HepG2 (cell line): Measurements from ENCODE around the gene CFAP119. TPM values are rescaled to one million over a fixed set of nuclear protein-coding genes. Genes with fewer than 3 reads are reported as not detected.
A peak's percentile ranks its signal among the peaks of the same experiment; 100 is the strongest.

Experiments used
- FOXA3 ChIP-seq: IDR thresholded peaks from 2 replicates; pipeline ENCODE4 v1.6.1; 2016; ENCODE audit warnings: missing genetic modification reagents, missing compliant biosample characterization
- MXI1 ChIP-seq: IDR thresholded peaks from 3 replicates; pipeline ENCODE4 v1.6.1; 2012; ENCODE audit warnings: low read depth, low read length, inconsistent platforms, borderline replicate concordance
- NAIF1 ChIP-seq: sonication (generic); formaldehyde crosslinking; IDR thresholded peaks from 2 replicates; pipeline ENCODE4 v1.5.0; 2020; ENCODE audit warnings: mild to moderate bottlenecking, missing genetic modification reagents, borderline replicate concordance
- SMARCE1 ChIP-seq: fragments of 450-650 bp; IDR thresholded peaks from 2 replicates; pipeline ENCODE4 v1.6.1; 2017; ENCODE audit warnings: borderline replicate concordance
- TRIM24 ChIP-seq: sonication (generic); formaldehyde crosslinking; IDR thresholded peaks from 2 replicates; pipeline ENCODE4 v1.8.0; 2022; ENCODE audit warnings: mild to moderate bottlenecking, missing genetic modification reagents
- ZNF136 ChIP-seq: sonication (generic); formaldehyde crosslinking; IDR thresholded peaks from 2 replicates; pipeline ENCODE4 v1.8.1; 2022; ENCODE audit warnings: low read depth, mild to moderate bottlenecking, moderate library complexity, missing genetic modification reagents
- ZNF484 ChIP-seq: sonication (generic); formaldehyde crosslinking; IDR thresholded peaks from 2 replicates; pipeline ENCODE4 v1.5.1; 2020; ENCODE audit warnings: mild to moderate bottlenecking, low read depth, missing genetic modification reagents, borderline replicate concordance
- polyA plus RNA-seq, 8 experiments: library from polyadenylated mRNA; depleted of rRNA in 3 of 8; stranded (reverse) in 7 of 8; unstranded in 1 of 8; fragments of >200 nt; fragmentation: Illumina TruSeq in 4 of 8; extraction: Trizol in 4 of 8; gene quantifications; 2 replicates each; pipeline versions ENCODE4 v1.2.1 to v1.2.3, GENCODE V29; 2011 to 2016; ENCODE audit warnings: low read depth in 4 of 8, missing spikeins in 1 of 8, mixed read lengths in 1 of 8; ENCODE audit not compliant: insufficient read depth in 1 of 8
- total RNA-seq, 5 experiments: library from RNA; depleted of rRNA; stranded (reverse); fragments of >200 nt; fragmentation: Illumina TruSeq; extraction: Trizol; gene quantifications; 2 replicates each; pipeline ENCODE4 v1.2.3, GENCODE V29; 2016; ENCODE audit warnings: low read depth in 1 of 5
- TF ChIP-seq, protein P1 (sequence below): sonication (generic); formaldehyde crosslinking; IDR thresholded peaks from 2 replicates; pipeline ENCODE4 v1.5.1; 2020; ENCODE audit warnings: mild to moderate bottlenecking, moderate library complexity, missing genetic modification reagents
- TF ChIP-seq, protein P2 (sequence below): sonication (generic); formaldehyde crosslinking; IDR thresholded peaks from 2 replicates; pipeline ENCODE4 v1.4.0; 2020; ENCODE audit warnings: missing genetic modification reagents
- TF ChIP-seq, protein P3 (sequence below): sonication (generic); formaldehyde crosslinking; conservative IDR thresholded peaks from 2 replicates; pipeline ENCODE4 v1.8.0; 2022; ENCODE audit warnings: mild to moderate bottlenecking, moderate library complexity, missing genetic modification reagents
- TF ChIP-seq, protein P4 (sequence below): sonication (generic); formaldehyde crosslinking; IDR thresholded peaks from 2 replicates; pipeline ENCODE4 v1.4.0; 2020; ENCODE audit warnings: missing genetic modification reagents
- TF ChIP-seq, protein P5 (sequence below): sonication (generic); formaldehyde crosslinking; IDR thresholded peaks from 2 replicates; pipeline ENCODE4 v1.4.0; 2020; ENCODE audit warnings: mild to moderate bottlenecking, missing genetic modification reagents
- TF ChIP-seq, protein P6 (sequence below): sonication (generic); formaldehyde crosslinking; IDR thresholded peaks from 2 replicates; pipeline ENCODE4 v1.5.1; 2020; ENCODE audit warnings: mild to moderate bottlenecking, missing genetic modification reagents, moderate library complexity

Gene CFAP119
- total and polyA plus RNA-seq, 2 of the 13 experiments (the other 11 are each of a cell fraction or from before 2014, with no cell fraction given): 6.4 TPM

DNA sequence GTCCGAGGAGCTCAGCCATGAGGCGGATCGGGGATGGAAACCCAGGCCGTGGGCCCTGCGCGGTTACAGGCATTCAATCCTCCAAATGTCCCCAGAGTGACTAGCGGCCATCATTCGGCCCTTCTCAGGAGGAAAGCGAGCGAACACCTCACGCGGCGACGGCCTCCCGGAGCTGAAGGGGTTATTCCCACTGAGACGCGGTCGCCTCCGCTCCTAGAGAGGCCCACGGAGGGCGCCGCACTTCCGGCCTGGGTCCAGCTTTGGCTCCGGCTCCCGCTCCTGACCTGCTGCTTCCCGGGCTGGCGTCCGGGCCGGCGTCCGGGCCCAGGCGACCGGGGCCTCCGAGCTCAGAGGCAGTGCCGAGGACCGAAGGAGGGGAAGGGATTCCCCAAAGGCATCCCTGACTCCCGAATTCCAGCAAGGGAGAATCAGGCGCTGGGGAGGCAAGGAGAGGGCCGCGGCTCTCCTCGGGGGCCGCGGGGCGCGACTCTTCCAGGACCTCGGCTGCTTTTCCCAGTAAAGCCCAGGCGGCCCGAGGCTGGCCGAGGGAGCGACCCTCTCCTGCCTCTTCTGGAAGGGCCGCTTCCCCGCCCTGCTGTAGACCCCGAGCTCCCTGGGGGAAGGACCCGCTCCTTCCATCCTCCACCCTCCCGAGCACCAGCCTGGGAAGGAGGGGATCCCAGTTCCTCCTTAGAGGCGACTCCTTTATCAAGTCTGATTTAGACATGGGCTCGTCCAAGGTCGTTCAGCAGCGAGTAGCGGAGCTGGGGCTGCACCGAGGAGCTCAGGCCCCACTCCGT, 43.7 kb upstream of the CFAP119 start (continued):
- TF ChIP-seq, protein P1, sequence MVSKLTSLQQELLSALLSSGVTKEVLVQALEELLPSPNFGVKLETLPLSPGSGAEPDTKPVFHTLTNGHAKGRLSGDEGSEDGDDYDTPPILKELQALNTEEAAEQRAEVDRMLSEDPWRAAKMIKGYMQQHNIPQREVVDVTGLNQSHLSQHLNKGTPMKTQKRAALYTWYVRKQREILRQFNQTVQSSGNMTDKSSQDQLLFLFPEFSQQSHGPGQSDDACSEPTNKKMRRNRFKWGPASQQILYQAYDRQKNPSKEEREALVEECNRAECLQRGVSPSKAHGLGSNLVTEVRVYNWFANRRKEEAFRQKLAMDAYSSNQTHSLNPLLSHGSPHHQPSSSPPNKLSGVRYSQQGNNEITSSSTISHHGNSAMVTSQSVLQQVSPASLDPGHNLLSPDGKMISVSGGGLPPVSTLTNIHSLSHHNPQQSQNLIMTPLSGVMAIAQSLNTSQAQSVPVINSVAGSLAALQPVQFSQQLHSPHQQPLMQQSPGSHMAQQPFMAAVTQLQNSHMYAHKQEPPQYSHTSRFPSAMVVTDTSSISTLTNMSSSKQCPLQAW (CRISPR knock-in tag): peak; percentile 58; the same call in 1 of the 2 replicates
- TF ChIP-seq, protein P2, sequence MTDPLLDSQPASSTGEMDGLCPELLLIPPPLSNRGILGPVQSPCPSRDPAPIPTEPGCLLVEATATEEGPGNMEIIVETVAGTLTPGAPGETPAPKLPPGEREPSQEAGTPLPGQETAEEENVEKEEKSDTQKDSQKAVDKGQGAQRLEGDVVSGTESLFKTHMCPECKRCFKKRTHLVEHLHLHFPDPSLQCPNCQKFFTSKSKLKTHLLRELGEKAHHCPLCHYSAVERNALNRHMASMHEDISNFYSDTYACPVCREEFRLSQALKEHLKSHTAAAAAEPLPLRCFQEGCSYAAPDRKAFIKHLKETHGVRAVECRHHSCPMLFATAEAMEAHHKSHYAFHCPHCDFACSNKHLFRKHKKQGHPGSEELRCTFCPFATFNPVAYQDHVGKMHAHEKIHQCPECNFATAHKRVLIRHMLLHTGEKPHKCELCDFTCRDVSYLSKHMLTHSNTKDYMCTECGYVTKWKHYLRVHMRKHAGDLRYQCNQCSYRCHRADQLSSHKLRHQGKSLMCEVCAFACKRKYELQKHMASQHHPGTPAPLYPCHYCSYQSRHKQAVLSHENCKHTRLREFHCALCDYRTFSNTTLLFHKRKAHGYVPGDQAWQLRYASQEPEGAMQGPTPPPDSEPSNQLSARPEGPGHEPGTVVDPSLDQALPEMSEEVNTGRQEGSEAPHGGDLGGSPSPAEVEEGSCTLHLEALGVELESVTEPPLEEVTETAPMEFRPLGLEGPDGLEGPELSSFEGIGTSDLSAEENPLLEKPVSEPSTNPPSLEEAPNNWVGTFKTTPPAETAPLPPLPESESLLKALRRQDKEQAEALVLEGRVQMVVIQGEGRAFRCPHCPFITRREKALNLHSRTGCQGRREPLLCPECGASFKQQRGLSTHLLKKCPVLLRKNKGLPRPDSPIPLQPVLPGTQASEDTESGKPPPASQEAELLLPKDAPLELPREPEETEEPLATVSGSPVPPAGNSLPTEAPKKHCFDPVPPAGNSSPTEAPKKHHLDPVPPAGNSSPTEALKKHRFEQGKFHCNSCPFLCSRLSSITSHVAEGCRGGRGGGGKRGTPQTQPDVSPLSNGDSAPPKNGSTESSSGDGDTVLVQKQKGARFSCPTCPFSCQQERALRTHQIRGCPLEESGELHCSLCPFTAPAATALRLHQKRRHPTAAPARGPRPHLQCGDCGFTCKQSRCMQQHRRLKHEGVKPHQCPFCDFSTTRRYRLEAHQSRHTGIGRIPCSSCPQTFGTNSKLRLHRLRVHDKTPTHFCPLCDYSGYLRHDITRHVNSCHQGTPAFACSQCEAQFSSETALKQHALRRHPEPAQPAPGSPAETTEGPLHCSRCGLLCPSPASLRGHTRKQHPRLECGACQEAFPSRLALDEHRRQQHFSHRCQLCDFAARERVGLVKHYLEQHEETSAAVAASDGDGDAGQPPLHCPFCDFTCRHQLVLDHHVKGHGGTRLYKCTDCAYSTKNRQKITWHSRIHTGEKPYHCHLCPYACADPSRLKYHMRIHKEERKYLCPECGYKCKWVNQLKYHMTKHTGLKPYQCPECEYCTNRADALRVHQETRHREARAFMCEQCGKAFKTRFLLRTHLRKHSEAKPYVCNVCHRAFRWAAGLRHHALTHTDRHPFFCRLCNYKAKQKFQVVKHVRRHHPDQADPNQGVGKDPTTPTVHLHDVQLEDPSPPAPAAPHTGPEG (CRISPR knock-in tag): peak; percentile 89; the same call in 1 of the 2 replicates
- TF ChIP-seq, protein P3, sequence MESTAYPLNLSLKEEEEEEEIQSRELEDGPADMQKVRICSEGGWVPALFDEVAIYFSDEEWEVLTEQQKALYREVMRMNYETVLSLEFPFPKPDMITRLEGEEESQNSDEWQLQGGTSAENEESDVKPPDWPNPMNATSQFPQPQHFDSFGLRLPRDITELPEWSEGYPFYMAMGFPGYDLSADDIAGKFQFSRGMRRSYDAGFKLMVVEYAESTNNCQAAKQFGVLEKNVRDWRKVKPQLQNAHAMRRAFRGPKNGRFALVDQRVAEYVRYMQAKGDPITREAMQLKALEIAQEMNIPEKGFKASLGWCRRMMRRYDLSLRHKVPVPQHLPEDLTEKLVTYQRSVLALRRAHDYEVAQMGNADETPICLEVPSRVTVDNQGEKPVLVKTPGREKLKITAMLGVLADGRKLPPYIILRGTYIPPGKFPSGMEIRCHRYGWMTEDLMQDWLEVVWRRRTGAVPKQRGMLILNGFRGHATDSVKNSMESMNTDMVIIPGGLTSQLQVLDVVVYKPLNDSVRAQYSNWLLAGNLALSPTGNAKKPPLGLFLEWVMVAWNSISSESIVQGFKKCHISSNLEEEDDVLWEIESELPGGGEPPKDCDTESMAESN (CRISPR knock-in tag): peak; percentile 97
- TF ChIP-seq, protein P4, sequence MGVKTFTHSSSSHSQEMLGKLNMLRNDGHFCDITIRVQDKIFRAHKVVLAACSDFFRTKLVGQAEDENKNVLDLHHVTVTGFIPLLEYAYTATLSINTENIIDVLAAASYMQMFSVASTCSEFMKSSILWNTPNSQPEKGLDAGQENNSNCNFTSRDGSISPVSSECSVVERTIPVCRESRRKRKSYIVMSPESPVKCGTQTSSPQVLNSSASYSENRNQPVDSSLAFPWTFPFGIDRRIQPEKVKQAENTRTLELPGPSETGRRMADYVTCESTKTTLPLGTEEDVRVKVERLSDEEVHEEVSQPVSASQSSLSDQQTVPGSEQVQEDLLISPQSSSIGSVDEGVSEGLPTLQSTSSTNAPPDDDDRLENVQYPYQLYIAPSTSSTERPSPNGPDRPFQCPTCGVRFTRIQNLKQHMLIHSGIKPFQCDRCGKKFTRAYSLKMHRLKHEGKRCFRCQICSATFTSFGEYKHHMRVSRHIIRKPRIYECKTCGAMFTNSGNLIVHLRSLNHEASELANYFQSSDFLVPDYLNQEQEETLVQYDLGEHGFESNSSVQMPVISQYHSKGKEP (CRISPR knock-in tag): peak; percentile 85
- TF ChIP-seq ZNF136 (CRISPR knock-in tag) (peak; percentile 86; the same call in 1 of the 2 replicates), SMARCE1 (no peak), NAIF1 (CRISPR knock-in tag) (peak; percentile 85; the same call in 1 of the 2 replicates), FOXA3 (peak; percentile 81), MXI1 (peak; percentile 75; the same call in 1 of the 3 replicates), ZNF484 (no peak; the same call in 1 of the 2 replicates), TRIM24 (CRISPR knock-in tag) (no peak; the same call in 1 of the 2 replicates)
- TF ChIP-seq, protein P5, sequence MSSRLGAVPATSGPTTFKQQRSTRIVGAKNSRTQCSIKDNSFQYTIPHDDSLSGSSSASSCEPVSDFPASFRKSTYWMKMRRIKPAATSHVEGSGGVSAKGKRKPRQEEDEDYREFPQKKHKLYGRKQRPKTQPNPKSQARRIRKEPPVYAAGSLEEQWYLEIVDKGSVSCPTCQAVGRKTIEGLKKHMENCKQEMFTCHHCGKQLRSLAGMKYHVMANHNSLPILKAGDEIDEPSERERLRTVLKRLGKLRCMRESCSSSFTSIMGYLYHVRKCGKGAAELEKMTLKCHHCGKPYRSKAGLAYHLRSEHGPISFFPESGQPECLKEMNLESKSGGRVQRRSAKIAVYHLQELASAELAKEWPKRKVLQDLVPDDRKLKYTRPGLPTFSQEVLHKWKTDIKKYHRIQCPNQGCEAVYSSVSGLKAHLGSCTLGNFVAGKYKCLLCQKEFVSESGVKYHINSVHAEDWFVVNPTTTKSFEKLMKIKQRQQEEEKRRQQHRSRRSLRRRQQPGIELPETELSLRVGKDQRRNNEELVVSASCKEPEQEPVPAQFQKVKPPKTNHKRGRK (CRISPR knock-in tag): no peak
- TF ChIP-seq, protein P6, sequence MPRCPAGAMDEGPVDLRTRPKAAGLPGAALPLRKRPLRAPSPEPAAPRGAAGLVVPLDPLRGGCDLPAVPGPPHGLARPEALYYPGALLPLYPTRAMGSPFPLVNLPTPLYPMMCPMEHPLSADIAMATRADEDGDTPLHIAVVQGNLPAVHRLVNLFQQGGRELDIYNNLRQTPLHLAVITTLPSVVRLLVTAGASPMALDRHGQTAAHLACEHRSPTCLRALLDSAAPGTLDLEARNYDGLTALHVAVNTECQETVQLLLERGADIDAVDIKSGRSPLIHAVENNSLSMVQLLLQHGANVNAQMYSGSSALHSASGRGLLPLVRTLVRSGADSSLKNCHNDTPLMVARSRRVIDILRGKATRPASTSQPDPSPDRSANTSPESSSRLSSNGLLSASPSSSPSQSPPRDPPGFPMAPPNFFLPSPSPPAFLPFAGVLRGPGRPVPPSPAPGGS (CRISPR knock-in tag): peak; percentile 89
